ENCODE measurements around the gene RAB4A. TPM values are rescaled to one million over a fixed set of nuclear protein-coding genes. Genes with fewer than 3 reads are reported as not detected.
"Not testable (repeated sequence)": the region's sequence is repeated elsewhere in the genome, so short reads cannot be mapped to it uniquely, and the experiment has no call there.

RAB4A gene
- total RNA-seq, 1 experiment from 2014 or later: 35.6 TPM

GRCh38 chr1:229285440-229285839 is 14.5 kb downstream of the RAB4A start:
- no peaks in the 10 kb centered on the region for H3K9me3 ChIP-seq (replicated peaks)
- no peaks in the 10 kb centered on the region for H3K27me3 ChIP-seq (replicated peaks)
- no peak for DNase-seq (ENCODE audit: low read depth in 1 of 2, low spot score in 2 of 2)
- no peak overlapping the region for H3K27ac ChIP-seq
- H3K4me1 ChIP-seq (replicated peaks): peaks cover 15% of the 10 kb centered on the region
- no peak overlapping the region for H3K4me3 ChIP-seq
- peaks cover 17% of the 10 kb centered on the region for H3K36me3 ChIP-seq

GRCh38 chr1:229286099-229286766 is 15.3 kb downstream of the RAB4A start:
- H3K9me3 ChIP-seq (replicated peaks): no peaks in the 10 kb centered on the region
- no peak overlapping the region for H3K27ac ChIP-seq
- H3K36me3 ChIP-seq: peaks cover 25% of the 10 kb centered on the region
- H3K4me1 ChIP-seq (replicated peaks): peaks cover 12% of the 10 kb centered on the region
- DNase-seq (ENCODE audit: low read depth in 1 of 2, low spot score in 2 of 2): no peak
- H3K27me3 ChIP-seq (replicated peaks): no peaks in the 10 kb centered on the region
- no peak overlapping the region for H3K4me3 ChIP-seq

- no peak overlapping the region for H3K4me3 ChIP-seq
- H3K36me3 ChIP-seq: peaks cover 26% of the 10 kb centered on the region
- no peaks in the 10 kb centered on the region for H3K9me3 ChIP-seq (replicated peaks)
- no peak overlapping the region for H3K27ac ChIP-seq
- peak in 1 of 2 experiments; percentile 10 for DNase-seq (ENCODE audit: low read depth in 1 of 2, low spot score in 2 of 2)
- H3K4me1 ChIP-seq (replicated peaks): peaks cover 11% of the 10 kb centered on the region
- H3K27me3 ChIP-seq (replicated peaks): no peaks in the 10 kb centered on the region
Observed at GRCh38 chr1:229287267-229287666, 16.4 kb downstream of the RAB4A start.

- no peak for DNase-seq (ENCODE audit: low read depth in 1 of 2, low spot score in 2 of 2)
- H3K36me3 ChIP-seq: peaks cover 29% of the 10 kb centered on the region
- H3K4me1 ChIP-seq (replicated peaks): peaks cover 11% of the 10 kb centered on the region
- no peaks in the 10 kb centered on the region for H3K9me3 ChIP-seq (replicated peaks)
- H3K4me3 ChIP-seq: no peak overlapping the region
- H3K27ac ChIP-seq: no peak overlapping the region
- H3K27me3 ChIP-seq (replicated peaks): no peaks in the 10 kb centered on the region
Observed at GRCh38 chr1:229288516-229288915, 17.6 kb downstream of the RAB4A start.

GRCh38 chr1:229291686-229292085 is 20.8 kb downstream of the RAB4A start:
- not testable (repeated sequence) for H3K27me3 ChIP-seq (replicated peaks); H3K9me3 ChIP-seq (replicated peaks); H3K4me1 ChIP-seq (replicated peaks); H3K27ac ChIP-seq; H3K4me3 ChIP-seq; DNase-seq (ENCODE audit: low read depth in 1 of 2, low spot score in 2 of 2)
- peaks cover 29% of the 10 kb centered on the region for H3K36me3 ChIP-seq

DNA sequence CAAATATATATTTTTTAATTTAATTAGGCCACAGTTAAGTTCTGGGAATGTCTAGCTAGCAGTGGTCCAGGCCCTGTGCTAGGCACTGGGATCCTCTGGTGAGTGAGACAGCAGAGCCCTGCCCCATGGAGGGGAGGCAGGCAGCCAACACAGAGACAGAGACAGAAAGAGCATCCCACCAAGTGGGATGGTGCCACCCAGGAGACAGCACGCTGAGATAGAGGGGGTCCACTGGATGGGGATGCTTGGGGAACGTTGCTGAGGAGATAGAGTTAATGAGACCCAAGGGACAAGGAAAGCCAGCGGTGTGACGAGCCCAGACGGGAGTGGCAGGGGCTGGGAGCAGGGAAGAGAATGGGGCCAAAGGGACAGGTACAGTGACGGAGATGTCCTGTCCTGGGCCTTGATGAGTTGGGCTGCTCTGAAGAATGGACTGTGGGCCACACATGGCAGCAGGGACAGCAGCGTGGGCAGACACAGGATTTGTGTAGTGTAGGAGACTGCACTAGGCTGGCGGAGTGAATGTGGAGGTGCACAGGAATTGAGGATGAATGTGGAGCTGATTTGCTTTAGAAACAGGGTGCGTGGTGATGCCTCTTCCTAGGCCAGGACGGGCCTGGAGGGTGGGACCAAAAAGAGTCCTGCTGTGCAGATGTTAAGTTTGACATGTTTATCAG is 22.8 kb downstream of the RAB4A start:
- no peak overlapping the region for H3K4me3 ChIP-seq
- no peaks in the 10 kb centered on the region for H3K4me1 ChIP-seq (replicated peaks)
- no peaks in the 10 kb centered on the region for H3K27me3 ChIP-seq (replicated peaks)
- H3K27ac ChIP-seq: no peak overlapping the region
- no peak for DNase-seq (ENCODE audit: low read depth in 1 of 2, low spot score in 2 of 2)
- no peaks in the 10 kb centered on the region for H3K9me3 ChIP-seq (replicated peaks)
- peaks cover 45% of the 10 kb centered on the region for H3K36me3 ChIP-seq

DNA sequence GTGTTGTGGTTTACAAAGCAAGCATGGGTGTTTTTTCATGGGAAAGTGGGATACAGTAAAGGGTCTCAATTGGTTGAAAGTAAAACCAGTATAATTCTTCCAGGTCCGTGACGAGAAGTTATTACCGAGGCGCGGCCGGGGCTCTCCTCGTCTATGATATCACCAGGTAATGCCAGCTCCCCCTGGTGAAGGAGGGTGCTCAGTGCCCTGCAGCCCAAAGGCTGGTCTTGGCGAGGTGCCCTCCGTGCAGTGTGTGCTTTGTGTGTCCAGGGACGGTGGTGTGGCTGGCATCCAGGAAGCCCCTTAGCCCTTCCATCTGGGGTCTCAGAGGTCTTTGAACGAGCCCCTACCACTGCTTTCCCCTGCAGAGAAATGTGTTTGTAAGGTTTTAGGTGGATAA is 24.8 kb downstream of the RAB4A start:
- Histone ChIP-seq H3K27me3 (replicated peaks) (no peaks in the 10 kb centered on the region), H3K4me3 (no peak overlapping the region), H3K9me3 (replicated peaks) (no peaks in the 10 kb centered on the region), H3K4me1 (replicated peaks) (no peaks in the 10 kb centered on the region), H3K36me3 (peaks cover 45% of the 10 kb centered on the region), H3K27ac (no peak overlapping the region)
- DNase-seq (ENCODE audit: low read depth in 1 of 2, low spot score in 2 of 2): no peak

DNA sequence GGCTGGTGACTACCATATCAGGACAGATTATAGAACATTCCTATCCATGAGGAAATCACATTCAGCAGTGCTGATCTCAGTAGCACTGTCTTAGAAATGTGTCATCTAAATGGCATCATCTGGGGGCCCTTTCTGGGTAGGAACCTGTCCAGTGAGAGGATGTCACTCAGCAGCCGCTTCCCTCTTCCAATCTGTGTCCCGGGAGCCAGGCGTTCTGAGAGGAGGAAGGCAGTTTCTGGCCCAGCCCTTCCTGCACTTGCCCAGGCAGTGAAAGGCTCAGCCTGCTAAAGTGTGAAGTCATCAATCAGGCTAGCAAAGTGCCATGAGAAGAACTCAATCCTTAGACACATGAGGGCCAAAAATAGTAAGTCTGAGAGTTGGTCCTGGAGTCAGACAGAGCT is 25.6 kb downstream of the RAB4A start:
- no peaks in the 10 kb centered on the region for H3K9me3 ChIP-seq (replicated peaks)
- no peaks in the 10 kb centered on the region for H3K27me3 ChIP-seq (replicated peaks)
- H3K4me1 ChIP-seq (replicated peaks): no peaks in the 10 kb centered on the region
- peaks cover 44% of the 10 kb centered on the region for H3K36me3 ChIP-seq
- H3K4me3 ChIP-seq: no peak overlapping the region
- H3K27ac ChIP-seq: no peak overlapping the region
- no peak for DNase-seq (ENCODE audit: low read depth in 1 of 2, low spot score in 2 of 2)

DNA sequence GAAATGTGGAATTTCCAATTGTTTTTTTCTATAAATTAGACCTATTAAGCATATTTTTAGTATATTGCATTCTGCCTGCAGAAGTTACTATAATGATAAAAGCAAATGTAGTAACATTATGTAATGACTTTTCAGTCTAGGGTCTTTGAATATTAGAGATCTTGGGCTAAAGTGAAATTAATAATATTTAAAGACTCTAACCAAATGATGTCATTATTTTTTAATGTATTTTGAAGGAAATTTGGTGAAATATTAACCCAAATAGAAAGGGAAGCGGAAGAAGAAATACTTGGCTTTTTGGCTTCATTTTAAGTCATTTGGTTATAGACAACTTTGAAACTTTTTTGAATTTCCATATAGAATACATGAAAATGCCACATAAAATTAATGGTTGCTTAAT is 26.8 kb downstream of the RAB4A start:
- no peak for DNase-seq (ENCODE audit: low read depth in 1 of 2, low spot score in 2 of 2)
- peaks cover 48% of the 10 kb centered on the region for H3K36me3 ChIP-seq
- H3K9me3 ChIP-seq (replicated peaks): no peaks in the 10 kb centered on the region
- no peak overlapping the region for H3K4me3 ChIP-seq
- H3K4me1 ChIP-seq (replicated peaks): no peaks in the 10 kb centered on the region
- no peaks in the 10 kb centered on the region for H3K27me3 ChIP-seq (replicated peaks)
- no peak overlapping the region for H3K27ac ChIP-seq

DNA sequence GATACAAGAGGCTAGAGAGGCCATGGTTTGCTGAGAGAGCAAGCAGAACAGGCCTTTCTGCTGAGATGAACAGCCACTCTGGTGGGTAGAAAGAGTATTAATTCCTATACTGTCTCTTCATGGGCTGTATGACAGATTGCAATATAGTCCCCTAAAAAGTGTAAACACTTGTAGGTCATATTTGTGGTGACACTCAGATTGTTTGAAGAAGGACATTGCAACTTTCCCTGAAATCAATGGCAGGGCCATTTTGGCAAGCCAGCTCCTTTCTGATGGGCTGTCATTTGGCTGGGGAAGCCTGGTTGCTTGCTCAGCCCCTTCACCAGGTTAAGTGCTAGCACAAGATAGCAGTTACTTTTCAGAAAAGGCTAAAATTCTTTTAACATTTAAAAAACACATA is 27.5 kb downstream of the RAB4A start:
- Histone ChIP-seq H3K4me3 (no peak overlapping the region), H3K4me1 (replicated peaks) (no peaks in the 10 kb centered on the region), H3K27ac (no peak overlapping the region), H3K27me3 (replicated peaks) (no peaks in the 10 kb centered on the region), H3K36me3 (peaks cover 48% of the 10 kb centered on the region), H3K9me3 (replicated peaks) (no peaks in the 10 kb centered on the region)
- no peak for DNase-seq (ENCODE audit: low read depth in 1 of 2, low spot score in 2 of 2)

GRCh38 chr1:229298887-229299503 is 28.1 kb downstream of the RAB4A start:
- Histone ChIP-seq H3K9me3 (replicated peaks) (no peaks in the 10 kb centered on the region), H3K27ac (no peak overlapping the region), H3K36me3 (peaks cover 54% of the 10 kb centered on the region), H3K27me3 (replicated peaks) (no peaks in the 10 kb centered on the region), H3K4me1 (replicated peaks) (no peaks in the 10 kb centered on the region), H3K4me3 (no peak overlapping the region)
- no peak for DNase-seq (ENCODE audit: low read depth in 1 of 2, low spot score in 2 of 2)

DNA sequence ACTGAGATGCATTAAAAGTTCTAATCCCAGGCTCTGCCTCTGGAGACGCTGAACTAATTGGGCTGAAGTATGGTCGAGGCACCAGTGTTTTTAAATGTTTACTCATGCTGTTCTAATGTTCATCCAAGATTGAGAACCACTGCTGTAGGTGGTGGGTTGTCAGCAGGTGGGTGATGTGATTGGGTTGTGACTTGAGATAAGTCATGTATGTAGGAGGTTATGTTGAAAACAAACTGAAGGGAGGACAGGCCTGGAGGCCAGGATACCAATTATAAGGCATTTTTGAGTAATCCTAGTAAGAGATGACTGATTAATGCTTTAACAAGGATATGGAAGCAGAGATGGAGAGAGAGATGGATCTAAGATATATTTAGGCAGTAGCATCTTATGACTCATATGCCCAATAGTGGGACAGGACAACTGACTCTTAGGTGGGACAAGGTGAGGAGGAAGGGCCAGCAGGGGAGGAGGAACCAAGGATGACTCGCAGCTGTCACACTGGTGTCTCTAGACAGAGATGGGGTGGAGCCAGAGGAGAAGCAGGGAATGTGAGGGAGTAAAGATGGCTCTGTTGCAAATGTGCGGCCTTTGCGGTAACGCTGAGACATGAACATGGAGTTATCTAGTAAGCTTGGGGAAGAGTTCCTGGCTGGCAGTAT is 29.3 kb downstream of the RAB4A start:
- Histone ChIP-seq H3K4me3 (no peak overlapping the region), H3K27ac (no peak overlapping the region), H3K27me3 (replicated peaks) (no peaks in the 10 kb centered on the region), H3K4me1 (replicated peaks) (no peaks in the 10 kb centered on the region), H3K36me3 (peaks cover 56% of the 10 kb centered on the region), H3K9me3 (replicated peaks) (no peaks in the 10 kb centered on the region)
- DNase-seq (ENCODE audit: low read depth in 1 of 2, low spot score in 2 of 2): no peak

DNA sequence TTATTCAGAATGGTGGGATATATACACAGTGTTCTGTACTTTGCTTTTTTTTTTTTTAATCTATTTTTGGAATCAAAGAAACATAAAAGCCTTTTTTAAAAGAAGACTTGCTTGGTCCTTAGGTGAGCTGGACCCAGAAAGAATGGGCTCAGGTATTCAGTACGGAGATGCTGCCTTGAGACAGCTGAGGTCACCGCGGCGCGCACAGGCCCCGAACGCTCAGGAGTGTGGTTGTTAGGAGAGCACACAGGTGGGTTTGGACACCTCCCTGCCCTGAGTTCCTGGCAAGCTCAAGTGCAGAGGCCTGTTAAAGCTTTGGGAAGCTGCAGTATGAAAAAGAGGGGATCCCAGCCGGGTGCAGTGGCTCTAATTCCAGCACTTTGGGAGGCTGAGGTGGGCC is 31.8 kb downstream of the RAB4A start:
- no peak for DNase-seq (ENCODE audit: low read depth in 1 of 2, low spot score in 2 of 2)
- no peaks in the 10 kb centered on the region for H3K27me3 ChIP-seq (replicated peaks)
- H3K4me3 ChIP-seq: no peak overlapping the region
- H3K9me3 ChIP-seq (replicated peaks): no peaks in the 10 kb centered on the region
- no peaks in the 10 kb centered on the region for H3K4me1 ChIP-seq (replicated peaks)
- H3K36me3 ChIP-seq: peaks cover 60% of the 10 kb centered on the region
- H3K27ac ChIP-seq: no peak overlapping the region

DNA sequence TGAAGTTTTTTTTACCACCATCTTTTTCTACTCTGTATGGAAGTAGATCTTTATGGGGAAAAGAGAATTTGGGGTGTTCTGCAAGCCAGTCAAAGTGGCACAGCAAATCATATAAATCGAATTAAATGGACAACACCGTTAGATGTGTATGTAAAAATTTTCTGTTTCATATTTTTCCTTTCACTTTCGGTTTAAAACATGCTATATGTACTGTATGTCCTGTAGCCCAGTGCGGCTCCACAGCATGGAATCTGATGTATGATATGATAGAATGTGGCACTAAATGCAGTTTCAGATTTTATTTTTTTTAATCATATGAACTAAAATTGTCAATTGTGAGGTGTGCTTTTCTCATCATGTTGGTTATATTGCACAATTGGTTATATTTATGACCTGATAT is 32.9 kb downstream of the RAB4A start:
- H3K27me3 ChIP-seq (replicated peaks): no peaks in the 10 kb centered on the region
- no peaks in the 10 kb centered on the region for H3K9me3 ChIP-seq (replicated peaks)
- DNase-seq (ENCODE audit: low read depth in 1 of 2, low spot score in 2 of 2): no peak
- H3K4me3 ChIP-seq: no peak overlapping the region
- no peak overlapping the region for H3K27ac ChIP-seq
- H3K36me3 ChIP-seq: peaks cover 57% of the 10 kb centered on the region
- no peaks in the 10 kb centered on the region for H3K4me1 ChIP-seq (replicated peaks)

All from SJSA1 (cell line).